NCI-H128 (cell line): ENCODE measurements around the gene ATXN2.
"Not testable (repeated sequence)": the region's sequence is repeated elsewhere in the genome, so short reads cannot be mapped to it uniquely, and the experiment has no call there.

Experiments used
- DNase-seq: peaks from one replicate; lab custom pipeline; 2025; ENCODE audit not compliant: unreplicated experiment; lab: John Stamatoyannopoulos, UW

ATXN2 gene

DNA sequence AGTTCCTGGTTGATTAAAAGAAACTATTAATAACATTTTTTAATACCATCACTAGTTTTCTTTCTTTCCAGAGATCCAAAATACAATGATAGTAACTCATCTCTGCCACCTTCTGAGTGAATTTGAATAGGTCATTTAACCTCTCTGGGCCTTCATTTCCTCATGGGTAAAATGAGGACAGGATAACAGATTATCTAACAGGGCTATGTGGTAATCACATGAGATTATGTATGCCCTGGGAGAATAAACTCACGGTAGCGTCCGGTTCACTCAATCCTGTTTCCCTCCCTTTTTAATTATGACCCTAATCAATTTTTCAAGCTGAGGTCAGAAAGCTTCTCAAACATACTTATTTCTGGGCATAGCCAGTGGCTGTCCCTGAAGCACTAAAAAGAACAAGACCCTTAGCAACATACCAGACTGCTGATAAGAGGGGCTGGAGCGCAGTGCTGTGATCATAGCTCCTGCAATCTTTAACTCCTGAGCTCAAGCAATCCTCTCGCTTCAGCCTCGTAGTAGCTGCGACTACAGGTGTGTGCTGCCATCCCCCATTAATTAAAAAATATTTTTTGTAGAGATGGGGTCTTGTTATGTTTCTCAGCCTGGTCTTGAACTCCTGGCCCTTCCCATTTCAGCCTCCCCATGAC, 24.2 kb downstream of the ATXN2 start:
- DNase-seq, result no peak

DNA sequence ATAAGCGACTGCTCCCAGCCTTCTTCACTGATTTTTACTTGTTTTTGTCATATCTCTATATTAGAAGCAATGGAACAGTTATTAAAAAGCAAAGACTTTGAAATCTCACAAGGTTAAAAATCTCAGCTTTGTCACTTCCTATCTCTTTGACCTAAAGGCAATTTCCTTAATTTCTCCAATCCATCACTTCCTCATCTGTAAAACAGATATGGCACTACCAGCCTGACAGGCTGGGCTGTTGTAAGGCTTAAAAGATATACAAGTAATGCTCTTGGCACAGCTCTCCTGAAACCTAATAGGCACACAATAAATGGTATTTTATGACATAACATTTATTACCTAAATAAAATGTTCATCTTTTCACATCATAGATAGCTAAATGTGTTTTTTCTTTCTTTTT, 25.6 kb downstream of the ATXN2 start:
- DNase-seq, result no peak

DNA sequence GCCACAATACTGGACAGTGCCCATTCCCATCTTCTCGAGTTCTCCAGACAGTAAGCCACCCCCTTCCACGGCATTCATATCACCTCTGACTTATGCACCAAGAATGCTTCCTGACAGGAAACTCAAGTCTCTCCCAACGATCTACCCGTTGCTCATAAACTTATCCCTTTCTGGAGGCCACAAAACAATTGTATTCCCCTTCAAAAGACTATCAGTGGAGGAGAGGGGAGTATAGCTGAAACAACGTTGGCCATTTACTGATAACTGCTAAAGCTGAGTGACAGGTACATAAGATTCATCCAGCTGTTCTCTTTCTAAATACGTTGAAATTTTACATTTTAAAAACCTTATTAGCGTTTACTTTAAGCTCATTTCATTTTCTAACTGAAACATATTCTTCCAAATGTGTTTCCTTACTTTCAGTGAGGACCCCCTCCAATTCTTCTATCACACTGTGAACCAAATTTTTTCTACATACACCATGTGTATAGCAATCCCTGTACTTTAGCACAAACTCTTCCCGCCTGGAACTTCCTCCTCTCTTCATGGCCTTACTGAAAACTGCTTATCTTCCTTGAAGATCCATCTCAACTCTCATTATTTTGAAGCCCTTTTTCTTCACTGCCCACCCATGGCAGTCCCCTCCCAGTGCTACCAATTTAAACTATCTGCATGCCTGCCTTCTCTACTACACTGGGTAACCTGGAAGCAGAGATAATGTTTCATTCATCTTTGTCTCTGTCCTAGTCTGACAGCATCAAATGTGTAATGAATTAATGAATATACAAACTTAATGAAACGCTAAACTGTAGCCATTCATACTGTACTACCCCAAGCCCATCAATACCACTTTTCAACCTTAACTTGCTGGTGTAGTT, 28.8 kb downstream of the ATXN2 start:
- DNase-seq, result no peak

DNA sequence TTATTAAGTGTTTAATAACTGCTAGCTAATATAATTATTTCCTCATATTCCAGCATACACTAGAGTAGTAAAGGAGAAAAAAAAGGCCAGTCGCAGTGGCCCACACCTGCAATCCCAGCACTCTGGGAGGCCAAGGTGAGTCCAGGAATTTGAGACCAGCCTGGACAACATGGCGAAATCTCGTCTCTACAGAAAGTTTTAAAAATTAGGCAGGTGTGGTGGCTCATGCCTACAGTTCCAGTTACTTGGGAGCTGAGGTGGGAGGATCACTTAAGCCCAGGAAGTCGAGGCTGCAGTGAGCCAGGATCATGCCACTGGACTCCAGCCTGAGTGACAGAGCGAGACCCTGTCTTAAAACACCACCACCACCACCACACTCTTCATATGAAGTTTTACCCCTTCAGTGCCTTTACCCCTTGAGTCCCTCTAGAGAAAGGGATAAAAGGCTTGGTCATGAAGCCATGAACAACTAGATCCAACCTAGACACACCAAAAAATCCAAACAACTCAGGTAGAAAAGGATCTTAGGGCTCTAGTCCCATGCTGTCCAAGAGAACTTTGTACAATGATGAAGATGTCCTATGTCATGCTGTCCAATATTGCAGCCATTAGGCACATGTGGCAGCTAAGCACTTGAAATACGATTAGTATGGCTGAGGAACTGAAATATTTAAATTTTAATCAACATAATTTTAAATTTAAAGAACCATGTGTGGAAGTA, 29.6 kb downstream of the ATXN2 start:
- DNase-seq, result no peak

DNA sequence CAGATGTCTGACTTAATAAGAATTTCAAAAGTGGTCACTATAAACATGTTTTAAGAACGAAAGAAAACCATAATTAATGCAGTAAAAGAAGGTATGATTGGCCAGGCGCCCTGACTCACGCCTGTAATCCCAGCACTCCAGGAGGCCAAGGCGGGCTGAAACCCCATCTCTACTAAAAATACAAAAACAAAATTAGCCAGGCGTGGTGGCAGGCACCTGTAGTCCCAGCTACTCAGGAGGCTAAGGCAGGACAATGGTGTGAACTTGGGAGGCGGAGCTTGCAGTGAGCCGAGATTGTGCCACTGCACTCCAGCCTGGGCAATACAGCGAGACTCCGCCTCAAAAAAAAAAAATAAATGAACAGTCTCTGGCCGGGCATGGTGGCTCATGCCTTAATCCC, 38.3 kb downstream of the ATXN2 start:
- DNase-seq, result not testable (repeated sequence)

DNA sequence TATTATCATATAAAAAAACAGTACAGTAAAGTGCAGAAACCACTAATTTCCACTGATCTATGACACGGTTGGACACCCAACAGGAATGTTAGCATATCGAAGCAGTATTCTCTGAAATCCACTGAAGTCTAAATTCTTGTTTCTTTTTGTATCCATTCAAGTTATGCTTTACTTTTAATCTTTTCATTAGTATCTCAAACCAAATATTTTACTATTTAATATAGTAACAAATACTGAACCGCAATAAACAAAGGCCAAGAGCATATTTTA, 41.1 kb downstream of the ATXN2 start:
- no peak for DNase-seq

DNA sequence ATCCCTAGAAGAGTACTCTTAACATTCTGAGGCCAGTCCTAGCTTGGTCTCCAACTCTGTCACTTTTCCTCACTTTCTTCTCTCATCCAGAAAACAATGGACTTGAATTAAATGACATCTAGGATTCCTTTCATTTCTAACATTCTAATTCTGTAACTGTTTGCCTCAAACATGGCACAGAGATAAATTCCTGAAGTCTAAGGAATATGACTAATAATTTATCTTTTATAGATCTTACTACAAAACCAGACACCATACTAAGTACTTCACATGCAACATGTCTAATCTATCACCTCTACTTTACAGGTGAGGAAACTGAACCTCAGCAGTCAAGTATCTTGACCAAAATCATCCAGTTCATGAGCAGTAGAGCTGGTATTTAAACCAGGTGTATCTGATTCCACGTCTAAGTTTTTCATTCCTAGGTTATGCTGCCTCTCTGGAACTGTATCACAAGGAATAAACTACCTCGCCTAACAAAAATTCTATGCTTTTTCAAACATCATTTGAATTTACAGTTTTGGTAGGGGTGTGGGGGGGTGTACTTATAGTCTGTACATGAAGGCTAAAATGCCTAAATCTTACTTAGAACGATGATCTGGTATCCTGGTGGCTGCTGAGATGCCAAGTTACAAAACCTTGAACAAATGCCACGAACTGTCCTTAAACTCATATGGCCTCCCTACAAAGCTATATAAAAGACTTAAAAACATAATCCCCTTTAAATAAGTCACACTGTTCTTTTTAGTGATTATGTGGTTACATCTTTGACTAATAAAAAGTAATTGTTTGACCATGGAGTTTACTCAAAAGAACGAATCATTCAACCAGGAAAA, 41.6 kb downstream of the ATXN2 start:
- DNase-seq, result no peak

DNA sequence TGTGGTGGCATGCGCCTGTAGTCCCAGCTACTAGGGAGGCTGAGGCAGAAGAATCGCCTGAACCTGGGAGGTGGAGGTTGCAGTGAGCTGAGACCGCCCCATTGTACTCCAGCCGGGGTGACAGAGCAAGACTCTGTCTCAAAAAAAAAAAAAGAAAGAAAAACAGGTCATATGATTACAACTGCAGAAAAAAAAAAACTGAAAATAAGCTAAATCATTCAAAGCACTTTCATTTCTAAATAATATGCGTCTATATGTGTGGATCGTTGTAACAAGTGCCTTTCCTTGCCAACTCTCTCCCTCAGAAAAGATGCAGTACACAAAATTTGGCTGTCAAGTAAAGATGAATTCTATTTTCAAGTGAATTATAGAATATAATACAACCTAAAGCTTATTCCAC, 42.4 kb downstream of the ATXN2 start:
- no peak for DNase-seq

DNA sequence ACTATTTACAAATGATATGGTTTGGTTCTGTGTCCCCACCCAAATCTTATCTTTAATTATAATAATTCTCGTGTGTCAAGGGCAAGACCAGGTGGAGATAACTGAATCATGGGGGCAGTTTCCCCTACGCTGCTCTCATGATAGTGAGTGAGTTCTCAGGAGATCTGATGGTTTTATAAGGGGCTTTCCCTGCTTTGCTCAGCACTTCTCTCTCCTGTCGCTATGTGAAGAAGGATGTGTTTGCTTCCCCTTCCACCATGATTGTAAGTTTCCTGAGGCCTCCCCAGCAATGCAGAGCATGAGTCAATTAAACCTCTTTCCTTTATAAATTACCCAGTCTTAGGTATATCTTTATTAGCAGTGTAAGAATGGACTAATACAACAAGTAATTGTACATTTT, 43.8 kb downstream of the ATXN2 start:
- not testable (repeated sequence) for DNase-seq

DNA sequence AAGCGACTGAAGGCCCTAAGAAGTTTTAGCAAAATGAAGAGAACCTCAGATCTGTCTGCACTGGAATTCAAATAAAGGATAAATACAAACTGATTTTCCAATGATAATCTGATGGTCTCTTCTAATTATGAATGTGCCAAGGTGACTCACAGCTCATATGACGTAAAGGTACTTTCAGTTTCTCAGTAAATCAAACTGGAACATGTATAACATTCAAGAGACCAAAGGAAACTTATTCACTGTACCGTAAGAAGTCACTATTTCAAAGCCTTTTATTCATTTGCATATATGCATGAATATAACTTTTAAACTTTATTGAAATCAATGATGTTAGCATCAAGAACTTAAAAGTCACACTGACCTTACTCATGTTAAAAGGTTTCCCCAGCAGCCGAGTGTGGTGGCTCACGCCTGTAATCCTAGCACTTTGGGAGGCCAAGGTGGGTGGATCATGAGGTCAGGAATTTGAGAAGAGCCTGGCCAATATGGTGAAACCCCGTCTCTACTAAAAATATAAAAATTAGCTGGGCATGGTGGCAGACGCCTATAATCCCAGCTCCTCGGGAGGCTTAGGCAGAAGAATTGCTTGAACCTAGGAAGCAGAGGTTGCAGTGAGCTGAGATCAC, 52.2 kb downstream of the ATXN2 start:
- no peak for DNase-seq

DNA sequence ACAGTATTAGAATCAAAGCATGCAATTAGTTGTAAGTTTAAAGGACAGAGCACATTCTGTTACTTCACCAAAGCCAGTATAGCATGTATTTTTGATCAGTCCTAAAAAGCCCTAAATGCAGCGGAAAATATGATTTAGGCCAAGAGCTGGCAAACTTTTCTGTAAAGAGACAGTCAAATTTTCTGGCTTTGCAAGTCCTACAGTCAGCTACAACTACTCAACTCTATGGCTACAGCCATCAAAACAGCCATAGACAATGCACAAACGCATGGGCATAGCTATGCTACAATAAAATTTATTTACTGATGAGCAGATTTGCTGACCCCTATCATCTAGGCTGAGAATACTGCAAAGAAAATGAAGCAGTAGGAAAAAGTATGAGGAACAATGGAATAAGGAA, 52.9 kb downstream of the ATXN2 start:
- DNase-seq, result no peak

DNA sequence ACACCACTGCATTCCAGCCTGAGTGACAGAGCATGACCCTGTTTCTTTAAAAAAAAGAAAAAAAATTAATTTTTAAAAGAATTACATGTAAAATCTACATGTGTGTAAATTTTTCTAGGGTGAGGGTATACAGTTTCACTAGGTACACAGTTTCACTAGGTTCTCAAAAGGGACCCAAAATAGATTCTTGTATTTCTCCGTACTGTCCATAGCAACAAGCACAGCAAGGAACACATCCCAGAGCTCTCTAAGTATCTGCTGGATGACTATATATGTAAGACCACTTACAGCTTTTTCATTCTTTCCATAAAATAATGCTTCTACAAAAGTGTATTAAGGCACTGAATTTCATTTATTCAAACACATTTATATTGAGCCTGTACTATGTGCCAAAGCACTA, 55.1 kb downstream of the ATXN2 start:
- DNase-seq, result no peak

DNA sequence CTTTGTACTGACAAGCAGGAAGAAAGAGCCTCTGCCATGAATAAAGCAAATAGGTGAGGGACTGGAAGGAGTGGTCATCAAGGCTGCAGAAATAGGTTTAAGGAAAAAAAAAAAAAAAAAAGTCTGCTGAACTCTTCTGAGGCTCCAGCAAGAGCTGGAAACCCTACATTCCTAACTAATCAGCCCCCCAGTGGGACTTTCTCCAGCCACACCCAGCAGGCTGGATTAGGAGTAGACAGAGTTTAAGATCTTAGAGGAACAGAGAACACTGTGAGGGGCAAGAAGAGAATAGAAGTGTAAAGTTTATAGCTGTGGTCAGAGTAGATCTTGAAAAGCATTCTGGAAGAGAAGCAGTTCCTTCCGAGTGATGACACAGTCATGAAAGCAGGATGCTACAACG, 66.4 kb downstream of the ATXN2 start:
- no peak for DNase-seq

DNA sequence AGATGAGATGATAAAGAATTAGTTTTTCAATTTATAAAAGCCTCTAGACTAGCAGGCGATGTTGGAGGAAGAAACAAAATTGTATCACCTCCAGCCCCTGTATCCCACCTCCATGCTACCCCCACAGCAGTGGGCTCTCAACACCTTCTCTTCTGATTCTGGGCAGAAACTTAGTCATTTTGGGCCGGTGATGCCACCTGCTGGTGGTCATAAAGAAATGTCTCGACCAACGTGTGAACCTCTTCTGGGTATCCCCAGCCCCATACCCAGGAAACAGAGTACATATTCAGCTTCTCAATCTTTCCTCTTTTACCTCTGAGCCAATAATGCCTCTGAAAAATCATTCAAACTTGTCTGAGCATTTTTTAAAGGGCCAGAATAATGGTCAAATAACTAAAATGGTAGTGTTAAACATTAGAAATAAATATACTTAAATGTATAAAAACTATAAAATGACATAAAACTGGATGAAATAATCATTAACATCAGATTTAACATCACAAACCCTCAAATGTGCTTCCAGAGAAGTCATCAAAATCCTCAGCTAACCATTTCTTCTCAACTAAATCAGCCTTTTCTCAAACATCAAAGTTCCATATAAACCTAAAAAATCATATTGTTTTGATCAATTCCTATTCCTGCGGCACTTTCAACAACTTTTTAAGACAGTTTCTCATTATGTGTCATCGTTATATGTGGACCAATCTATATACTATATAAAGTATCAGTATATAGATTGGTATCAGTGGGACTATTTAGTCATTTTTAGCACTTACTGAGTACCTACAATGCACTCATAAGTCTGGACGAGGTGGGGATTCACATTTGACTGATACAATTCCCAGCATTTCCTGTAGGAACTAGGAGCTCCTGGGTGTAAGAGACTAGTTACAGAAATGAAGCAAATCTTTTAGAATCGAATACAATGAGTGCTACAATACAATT, 69.4 kb downstream of the ATXN2 start:
- DNase-seq, result no peak

DNA sequence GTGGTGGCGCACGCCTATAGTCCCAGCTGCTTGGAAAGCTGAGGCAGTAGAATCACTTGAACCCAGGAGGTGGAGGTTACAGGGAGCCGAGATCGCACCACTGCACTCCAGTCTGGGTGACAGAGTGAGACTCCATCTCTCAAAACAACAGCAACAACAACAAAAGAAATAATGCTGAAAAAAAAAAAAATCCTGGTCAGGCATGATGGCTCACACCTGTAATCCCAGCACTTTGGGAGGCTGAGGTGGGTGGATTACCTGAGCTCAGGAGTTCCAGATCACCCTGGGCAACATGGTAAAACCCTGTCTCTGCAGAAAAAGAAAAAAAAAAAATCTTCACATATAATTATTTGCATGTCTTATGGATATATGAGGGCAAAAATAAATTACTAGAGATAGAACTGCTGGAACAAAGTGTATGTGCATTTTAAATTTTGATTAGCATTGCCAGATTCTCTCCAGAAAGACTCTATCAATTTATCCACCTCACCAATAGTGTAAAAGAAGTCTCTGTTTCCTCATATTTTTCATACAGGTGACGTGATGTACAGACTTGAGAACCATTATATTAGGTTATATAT, 75.4 kb downstream of the ATXN2 start:
- DNase-seq, result no peak

DNA sequence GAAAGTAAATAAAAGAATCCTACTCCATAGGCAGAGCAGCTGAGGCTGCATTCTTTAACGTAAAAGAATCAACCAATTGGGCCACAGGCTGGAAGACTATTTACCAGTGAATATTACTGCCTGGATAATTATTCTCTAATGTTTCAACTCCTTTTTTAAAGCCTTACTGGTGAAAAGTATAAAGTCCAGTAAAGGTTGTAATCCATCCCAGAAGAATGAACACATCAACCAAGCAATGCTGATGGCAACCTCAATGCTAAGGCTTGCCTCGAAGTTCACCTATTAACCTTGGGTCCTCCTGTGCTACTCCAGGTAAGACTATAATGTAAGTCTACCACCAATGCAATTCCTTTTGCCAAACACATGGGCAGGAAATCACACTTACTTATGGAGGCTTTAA, 77.3 kb downstream of the ATXN2 start:
- no peak for DNase-seq

DNA sequence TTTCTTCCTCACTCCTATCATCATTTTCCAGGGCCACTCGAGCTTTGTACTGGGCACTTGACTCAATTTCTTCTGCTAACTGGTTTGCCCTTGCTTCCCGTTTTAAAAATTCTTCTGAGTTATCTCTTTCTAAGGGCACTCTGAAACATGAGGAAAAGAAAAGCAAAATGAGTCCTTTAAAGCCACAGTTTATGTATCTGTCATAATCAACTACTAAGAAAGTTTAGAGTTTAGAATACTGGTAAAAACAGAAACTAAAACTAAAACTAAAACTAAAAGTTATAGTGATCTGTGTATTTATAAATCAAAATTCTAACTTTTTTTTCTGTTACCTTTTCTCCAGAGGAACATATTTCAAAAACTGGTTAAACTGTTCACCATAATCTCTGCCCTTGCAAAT, 79.2 kb downstream of the ATXN2 start:
- DNase-seq, result no peak

DNA sequence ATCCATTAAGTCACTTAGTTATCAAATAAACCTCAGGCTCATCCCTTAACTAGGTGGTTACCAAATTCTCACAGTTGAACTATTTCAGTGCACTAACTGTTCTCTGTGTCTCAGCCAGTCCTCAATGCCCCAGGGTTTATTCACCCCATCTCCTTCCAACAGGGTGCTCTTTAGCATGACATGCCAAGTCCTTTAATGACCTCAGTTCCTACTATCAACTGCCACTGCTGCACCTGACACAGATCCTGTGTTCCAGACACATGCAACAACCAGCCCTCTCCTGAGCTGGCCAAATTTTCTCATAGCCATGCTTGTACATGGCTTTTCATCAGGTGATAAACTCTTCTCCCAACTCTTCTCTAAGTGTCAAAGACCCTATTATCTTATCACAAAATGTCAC, 80.0 kb downstream of the ATXN2 start:
- no peak for DNase-seq

DNA sequence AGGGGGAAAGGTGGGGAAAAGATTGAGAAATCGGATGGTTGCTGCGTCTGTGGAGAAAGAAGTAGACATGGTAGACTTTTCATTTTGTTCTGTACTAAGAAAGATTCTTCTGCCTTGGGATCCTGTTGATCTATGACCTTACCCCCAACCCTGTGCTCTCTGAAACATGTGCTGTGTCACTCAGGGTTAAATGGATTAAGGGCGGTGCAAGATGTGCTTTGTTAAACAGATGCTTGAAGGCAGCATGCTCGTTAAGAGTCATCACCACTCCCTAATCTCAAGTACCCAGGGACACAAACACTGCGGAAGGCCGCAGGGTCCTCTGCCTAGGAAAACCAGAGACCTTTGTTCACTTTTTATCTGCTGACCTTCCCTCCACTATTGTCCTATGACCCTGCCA, 91.4 kb downstream of the ATXN2 start:
- DNase-seq, result not testable (repeated sequence)
